Measurements from ENCODE around the gene PPM1H. TPM values are rescaled to one million over a fixed set of nuclear protein-coding genes. Genes with fewer than 3 reads are reported as not detected.

The PPM1H gene
- total RNA-seq, 2 experiments from 2014 or later, result 0.07 TPM; not detected in 1

DNA sequence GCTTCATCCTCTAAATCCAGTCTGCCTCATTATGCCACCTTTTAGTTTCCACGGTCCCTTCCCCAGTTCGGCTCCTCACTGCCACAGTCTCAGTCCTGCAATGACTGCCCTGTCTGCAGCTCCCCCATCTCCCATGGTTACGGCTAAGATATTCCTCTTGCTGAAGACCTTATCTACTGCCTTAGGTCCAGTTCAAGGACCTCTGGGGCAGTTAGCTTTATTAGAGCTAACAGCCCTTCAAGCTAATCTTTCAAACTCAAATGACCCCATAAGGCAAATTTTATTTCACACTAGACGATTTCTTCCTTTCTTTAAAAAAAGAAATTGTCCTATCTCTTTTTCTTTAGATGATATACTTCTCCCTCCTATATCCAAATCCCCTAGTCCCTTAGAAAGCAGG is 253.6 kb downstream of the PPM1H start:
- DNase-seq (no peak), ATAC-seq (no peak)
- Mint-ChIP-seq H3K4me1 (ENCODE audit: low read depth) (no peaks in the 10 kb centered on the region), H3K4me3 (no peak overlapping the region), H3K27ac (no peak overlapping the region), H3K27me3 (peaks cover 3% of the 10 kb centered on the region), H3K9me3 (no peaks in the 10 kb centered on the region), H3K36me3 (ENCODE audit: low read depth) (no peaks in the 10 kb centered on the region)
- ChIA-PET POLR2A (no interaction called here), CTCF (no interaction called here)
- intact Hi-C loops (cut with micrococcal nuclease), result no loop called here
- TF ChIP-seq, protein P1, sequence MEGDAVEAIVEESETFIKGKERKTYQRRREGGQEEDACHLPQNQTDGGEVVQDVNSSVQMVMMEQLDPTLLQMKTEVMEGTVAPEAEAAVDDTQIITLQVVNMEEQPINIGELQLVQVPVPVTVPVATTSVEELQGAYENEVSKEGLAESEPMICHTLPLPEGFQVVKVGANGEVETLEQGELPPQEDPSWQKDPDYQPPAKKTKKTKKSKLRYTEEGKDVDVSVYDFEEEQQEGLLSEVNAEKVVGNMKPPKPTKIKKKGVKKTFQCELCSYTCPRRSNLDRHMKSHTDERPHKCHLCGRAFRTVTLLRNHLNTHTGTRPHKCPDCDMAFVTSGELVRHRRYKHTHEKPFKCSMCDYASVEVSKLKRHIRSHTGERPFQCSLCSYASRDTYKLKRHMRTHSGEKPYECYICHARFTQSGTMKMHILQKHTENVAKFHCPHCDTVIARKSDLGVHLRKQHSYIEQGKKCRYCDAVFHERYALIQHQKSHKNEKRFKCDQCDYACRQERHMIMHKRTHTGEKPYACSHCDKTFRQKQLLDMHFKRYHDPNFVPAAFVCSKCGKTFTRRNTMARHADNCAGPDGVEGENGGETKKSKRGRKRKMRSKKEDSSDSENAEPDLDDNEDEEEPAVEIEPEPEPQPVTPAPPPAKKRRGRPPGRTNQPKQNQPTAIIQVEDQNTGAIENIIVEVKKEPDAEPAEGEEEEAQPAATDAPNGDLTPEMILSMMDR (IDR thresholded peaks at IDR 0.05), result no peak

DNA sequence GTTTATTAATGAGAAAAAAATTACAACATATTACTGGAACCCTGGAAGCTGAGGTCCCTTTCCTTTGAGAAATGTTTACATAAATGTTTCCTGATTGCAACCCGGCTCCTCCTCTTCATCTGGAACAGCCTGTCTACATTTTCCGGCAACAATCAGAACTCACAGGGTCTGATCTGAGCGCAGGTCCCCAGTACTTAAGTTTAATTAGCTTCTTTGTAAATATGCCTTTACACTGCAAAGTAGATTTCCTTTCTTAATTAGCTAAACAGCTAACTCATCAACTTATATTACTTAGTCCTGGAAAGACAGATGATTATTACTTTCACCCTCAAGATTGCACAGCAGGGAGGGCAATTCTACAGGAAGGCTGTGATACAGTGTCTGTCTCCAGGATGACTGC is 255.3 kb downstream of the PPM1H start:
- POLR2A ChIA-PET, result no interaction called here
- Mint-ChIP-seq H3K36me3 (ENCODE audit: low read depth) (no peaks in the 10 kb centered on the region), H3K27me3 (peaks cover 1% of the 10 kb centered on the region), H3K27ac (no peak overlapping the region), H3K4me3 (no peak overlapping the region), H3K4me1 (ENCODE audit: low read depth) (no peaks in the 10 kb centered on the region), H3K9me3 (no peaks in the 10 kb centered on the region)
- DNase-seq (no peak), ATAC-seq (no peak)
- CTCF ChIA-PET, result no interaction called here
- TF ChIP-seq, protein P1 (IDR thresholded peaks at IDR 0.05), result no peak
- intact Hi-C loops (cut with micrococcal nuclease), result no loop called here

DNA sequence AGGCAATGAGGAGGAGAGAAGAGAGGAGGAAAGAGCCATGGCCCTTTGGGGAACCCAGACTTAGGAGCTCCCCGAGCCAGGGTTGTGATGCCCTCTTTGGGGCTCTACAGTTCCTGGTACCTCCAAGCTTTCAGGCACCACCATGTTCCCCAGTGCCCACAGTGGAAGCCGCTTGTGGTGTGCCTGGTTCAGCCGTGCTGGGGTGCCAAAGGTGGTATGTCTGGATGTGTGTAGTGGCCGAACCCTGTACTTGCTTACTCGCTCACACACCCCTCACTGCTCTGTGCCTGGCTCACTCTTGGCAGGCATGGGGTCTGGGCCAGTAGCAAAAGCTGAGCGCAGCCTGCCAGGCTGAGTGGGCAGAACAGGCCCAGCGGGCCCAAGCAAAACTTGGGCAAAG is 257.6 kb downstream of the PPM1H start:
- ATAC-seq (no peak), DNase-seq (no peak)
- Mint-ChIP-seq H3K27ac (no peak overlapping the region), H3K9me3 (no peaks in the 10 kb centered on the region), H3K4me1 (ENCODE audit: low read depth) (no peaks in the 10 kb centered on the region), H3K36me3 (ENCODE audit: low read depth) (no peaks in the 10 kb centered on the region), H3K4me3 (no peak overlapping the region), H3K27me3 (peaks cover 1% of the 10 kb centered on the region)
- intact Hi-C loops (cut with micrococcal nuclease), result no loop called here
- POLR2A ChIA-PET, result no interaction called here
- CTCF ChIA-PET, result no interaction called here
- TF ChIP-seq, protein P1 (IDR thresholded peaks at IDR 0.05), result no peak

- no peaks in the 10 kb centered on the region for H3K4me1 Mint-ChIP-seq (ENCODE audit: low read depth)
- H3K27me3 Mint-ChIP-seq, result peaks cover 1% of the 10 kb centered on the region
- no peaks in the 10 kb centered on the region for H3K36me3 Mint-ChIP-seq (ENCODE audit: low read depth)
- intact Hi-C loops (cut with micrococcal nuclease), result no loop called here
- DNase-seq, result no peak
- TF ChIP-seq, protein P1 (IDR thresholded peaks at IDR 0.05), result no peak
- H3K27ac Mint-ChIP-seq, result no peak overlapping the region
- no peaks in the 10 kb centered on the region for H3K9me3 Mint-ChIP-seq
- ChIA-PET POLR2A (no interaction called here), CTCF (no interaction called here)
- no peak overlapping the region for H3K4me3 Mint-ChIP-seq
- ATAC-seq, result no peak
Observed at GRCh38 chr12:62676521-62677307, 258.2 kb downstream of the PPM1H start.

- ATAC-seq, result no peak
- DNase-seq, result no peak
- H3K36me3 Mint-ChIP-seq (ENCODE audit: low read depth), result no peaks in the 10 kb centered on the region
- H3K4me3 Mint-ChIP-seq, result no peak overlapping the region
- TF ChIP-seq, protein P1 (IDR thresholded peaks at IDR 0.05), result no peak
- H3K9me3 Mint-ChIP-seq, result no peaks in the 10 kb centered on the region
- H3K27me3 Mint-ChIP-seq, result peaks cover 4% of the 10 kb centered on the region
- no peaks in the 10 kb centered on the region for H3K4me1 Mint-ChIP-seq (ENCODE audit: low read depth)
- ChIA-PET CTCF (interaction anchor here (1.0 to 1.9 kb wide), 2 partner anchors 10 to 121 kb away, joined by 3 to 5 read pairs; no protein-coding TSS in a partner anchor), POLR2A (interaction anchor here (1.1 kb wide), 1 partner anchor 10 kb away, joined by 3 read pairs; no protein-coding TSS in a partner anchor)
- intact Hi-C loops (cut with micrococcal nuclease), result no loop called here
- H3K27ac Mint-ChIP-seq, result no peak overlapping the region
Observed at GRCh38 chr12:62673028-62673815, 261.7 kb downstream of the PPM1H start.

Data from activated CD8-positive, alpha-beta T cell treated with anti-CD3 and anti-CD28 coated beads for 36 hours (primary cell).